GM18861 (cell line): Measurements from ENCODE around the gene AHNAK2.

Source experiments
- ATAC-seq: cut with Tn5 transposase; IDR thresholded peaks from one replicate; pipeline ENCODE4 v1.9.1; 2021; ENCODE audit not compliant: unreplicated experiment

Gene AHNAK2

GRCh38 chr14:104941508-104942365 lies 36.4 kb downstream of the AHNAK2 start:
- no peak for ATAC-seq

GRCh38 chr14:104940526-104941150 lies 37.5 kb downstream of the AHNAK2 start:
- no peak for ATAC-seq

GRCh38 chr14:104939666-104940410 lies 38.3 kb downstream of the AHNAK2 start:
- ATAC-seq, result no peak

GRCh38 chr14:104938960-104939359 lies 39.2 kb downstream of the AHNAK2 start:
- ATAC-seq, result no peak

GRCh38 chr14:104938436-104938835 lies 39.7 kb downstream of the AHNAK2 start:
- ATAC-seq, result no peak

- no peak for ATAC-seq
Measured at GRCh38 chr14:104937694-104938365, 40.3 kb downstream of the AHNAK2 start.

- no peak for ATAC-seq
Measured at GRCh38 chr14:104937161-104937560, 41.0 kb downstream of the AHNAK2 start.

GRCh38 chr14:104936361-104937155 lies 41.6 kb downstream of the AHNAK2 start:
- ATAC-seq, result no peak

GRCh38 chr14:104935955-104936354 lies 42.2 kb downstream of the AHNAK2 start:
- no peak for ATAC-seq

- ATAC-seq, result no peak
Measured at GRCh38 chr14:104935026-104935650, 43.0 kb downstream of the AHNAK2 start.

GRCh38 chr14:104933746-104934733 lies 44.1 kb downstream of the AHNAK2 start:
- no peak for ATAC-seq

- no peak for ATAC-seq
Measured at GRCh38 chr14:104932676-104933631, 45.2 kb downstream of the AHNAK2 start.

GRCh38 chr14:104931771-104932675 lies 46.2 kb downstream of the AHNAK2 start:
- no peak for ATAC-seq

GRCh38 chr14:104931304-104931770 lies 46.8 kb downstream of the AHNAK2 start:
- no peak for ATAC-seq

- ATAC-seq, result no peak
Measured at GRCh38 chr14:104930526-104931303, 47.5 kb downstream of the AHNAK2 start.
